Heart left ventricle (tissue), 16 donors: Measurements from ENCODE around the gene TADA3. TPM values are rescaled to one million over a fixed set of nuclear protein-coding genes. Genes with fewer than 3 reads are reported as not detected.

ENCODE experiments used
- ATAC-seq, 4 donors: fragments of 200-7000 bp; cut with Tn5 transposase; one replicate each; pipeline ENCODE4 v1.9.1; 2020 to 2022; ENCODE audit warnings: moderate library complexity in 4 of 4, mild to moderate bottlenecking in 3 of 4, moderate number of reproducible peaks in 1 of 4
- DNase-seq, 5 donors: peaks; one replicate each; pipeline ENCODE4 v3.0.0-alpha.2; 2020
- H3K27ac ChIP-seq, 12 donors: fragments of 200-600 bp; sonication (generic) in 4 of 12; one replicate each; pipeline versions ENCODE4 v1.5.0 to v1.8.0; 2016 to 2022; ENCODE audit warnings: mild to moderate bottlenecking in 2 of 12
- H3K27me3 ChIP-seq, 9 donors: fragments of 200-600 bp; sonication (generic) in 2 of 9; one replicate each; pipeline versions ENCODE4 v1.5.1 to v1.8.0; 2016 to 2022; ENCODE audit warnings: mild to moderate bottlenecking in 3 of 9
- H3K36me3 ChIP-seq, 9 donors: fragments of 200-600 bp; sonication (generic) in 2 of 9; one replicate each; pipeline versions ENCODE4 v1.5.0 to v1.8.0; 2018 to 2022; ENCODE audit warnings: mild to moderate bottlenecking in 2 of 9
- H3K4me1 ChIP-seq, 12 donors: fragments of 200-600 bp; sonication (generic) in 4 of 12; one replicate each; pipeline versions ENCODE4 v1.5.0 to v1.8.0; 2016 to 2022; ENCODE audit warnings: mild to moderate bottlenecking in 3 of 12
- H3K4me3 ChIP-seq, 12 donors: fragments of 200-600 bp; sonication (generic) in 4 of 12; one replicate each; pipeline versions ENCODE4 v1.5.0 to v1.8.0; 2017 to 2022; ENCODE audit warnings: mild to moderate bottlenecking in 9 of 12, moderate library complexity in 4 of 12
- H3K9me3 ChIP-seq, 12 donors: fragments of 200-600 bp; sonication (generic) in 4 of 12; one replicate each; pipeline versions ENCODE4 v1.5.0 to v1.8.0; 2016 to 2022; ENCODE audit warnings: mild to moderate bottlenecking in 1 of 12
- CTCF ChIP-seq, 12 donors: fragments of 200-600 bp; sonication (generic) in 4 of 12; IDR thresholded peaks; one replicate each; pipeline versions ENCODE4 v1.5.0 to v1.8.0; 2018 to 2022; ENCODE audit warnings: antibody characterized with exemption in 12 of 12, mild to moderate bottlenecking in 5 of 12
- POLR2A ChIP-seq, 2 donors: fragments of 450-650 bp; IDR thresholded peaks; one replicate each; pipeline ENCODE4 v1.6.1; 2017; ENCODE audit warnings: antibody characterized with exemption in 2 of 2, mild to moderate bottlenecking in 2 of 2, moderate library complexity in 2 of 2
- WGBS, 4 donors: extraction: QIAGEN DNeasy Blood & Tissue Kit in 2 of 4; methylation state at CpG; one replicate each; pipeline versions ENCODE4 v1.1.5 to v1.1.7; 2013 to 2018; 5-methylcytosine and 5-hydroxymethylcytosine counted together
- intact Hi-C, 10 donors: fragments of 100-400 bp; cut with DNase I; formaldehyde crosslinking; loops; one replicate each; pipeline versions ENCODE4 v1.11.1 to v1.14.2; 2022
- polyA plus RNA-seq, 2 donors: library from polyadenylated mRNA; stranded (reverse); fragments of 200-250 nt; gene quantifications; one replicate each; pipeline ENCODE4 v1.2.3, GENCODE V29; 2013
- total RNA-seq, 9 donors: library from RNA; depleted of rRNA in 2 of 9; stranded (reverse); fragments of >200 nt in 2 of 9; fragmentation: NEBNext Ultra II Directional in 3 of 9; extraction: Animal tissue kit (Norgen Biotek cat#: 25700) in 3 of 9; gene quantifications; one replicate each; pipeline versions ENCODE4 v1.1.0 to v1.2.4, GENCODE V29; 2016 to 2023
- donor health status: ischemic (EF 13 %, LVEDD 7.1; RV severe dilation, severe dysfunction).
- donor health status: healthy with polysubstance abuse.
- donor health status: DM: no; HTN: yes; CAD: no.
- donor health status: DM: no; HTN: no; CAD: no.
- donor health status: ischemic (EF 25% LVEDD 6.9; RV normal size, moderate dysfunction).
- donor health status: ischemic (EF 25% LVEDD 5.7; RV mildly dilated, moderate dysfunction).
- donor health status: healthy.
- donor health status: DM: yes; HTN: yes; CAD: no.
- donor health status: ischemic (EF 35%, LVEDD 5.7; RV mildly dilated, moderate dysfunction).
- donor health status: nonischemic (EF 11% LVEDD 7.7; RV severe dilation, severe dysfunction).
- donor health status: DM: yes; HTN: yes; CAD: no.
- donor health status: PGD.
- donor health status: ischemic (EF 29% LVEDD 5.4; RV normal size, mild dysfunction).
- donor health status: nonischemic (EF 23%, LVEDD 6.1; RV moderate dilation, normal function).

Gene TADA3
- total and polyA plus RNA-seq, 11 donors: 32.8 to 61.5 (median 45.9) TPM

- H3K36me3 ChIP-seq: peaks cover 3 to 100% (median 98%) of the 10 kb centered on the region in 9 donors
- H3K4me1 ChIP-seq: peaks cover 0 to 23% (median 7%) of the 10 kb centered on the region in 12 donors
- H3K27ac ChIP-seq: no peak overlapping the region
- intact Hi-C loops: loop anchor here in 3 of 10 donors (10.0 kb wide), 1 partner anchor 234 kb away; no protein-coding TSS in a partner anchor
- no peak for TF ChIP-seq POLR2A (IDR thresholded peaks at IDR 0.05)
- no peak for TF ChIP-seq CTCF (IDR thresholded peaks at IDR 0.05)
- 92 to 96% (median 94%) methylated on average over 12 to 15 of the region's 15 CpGs for WGBS, 4 donors
- no peak for DNase-seq
- no peaks in the 10 kb centered on the region for H3K27me3 ChIP-seq
- ATAC-seq: no peak
- H3K4me3 ChIP-seq: no peak overlapping the region
- no peaks in the 10 kb centered on the region for H3K9me3 ChIP-seq
Observed at GRCh38 chr3:9739181-9739580, 53.1 kb downstream of the TADA3 start.

GRCh38 chr3:9736831-9737230 lies 55.4 kb downstream of the TADA3 start:
- no peaks in the 10 kb centered on the region for H3K27me3 ChIP-seq
- H3K4me1 ChIP-seq: peaks cover 9 to 41% (median 26%) of the 10 kb centered on the region in 12 donors
- TF ChIP-seq POLR2A (IDR thresholded peaks at IDR 0.05) (no peak), CTCF (IDR thresholded peaks at IDR 0.05) (no peak)
- H3K4me3 ChIP-seq: no peak overlapping the region
- 30 to 63% (median 47%) methylated on average over 2 of the region's 2 CpGs for WGBS, 4 donors
- ATAC-seq (peak in 2 of 4 donors; percentile 17 to 19), DNase-seq (no peak)
- no peaks in the 10 kb centered on the region for H3K9me3 ChIP-seq
- H3K27ac ChIP-seq: no peak overlapping the region
- H3K36me3 ChIP-seq: peaks cover 3 to 81% (median 77%) of the 10 kb centered on the region in 9 donors
- intact Hi-C loops: loop anchor here in 3 of 10 donors (10.0 kb wide), 1 partner anchor 232 kb away; no protein-coding TSS in a partner anchor

GRCh38 chr3:9732740-9733115 lies 59.5 kb downstream of the TADA3 start:
- TF ChIP-seq POLR2A (IDR thresholded peaks at IDR 0.05) (no peak), CTCF (IDR thresholded peaks at IDR 0.05) (no peak)
- H3K27me3 ChIP-seq: no peaks in the 10 kb centered on the region
- H3K36me3 ChIP-seq: peaks cover 0 to 40% (median 36%) of the 10 kb centered on the region in 9 donors
- H3K4me3 ChIP-seq: peak overlapping the region; percentile 82 to 100 (median 98)
- peak overlapping the region in 6 of 12 donors; percentile 95 to 99 (median 96) for H3K27ac ChIP-seq
- ATAC-seq (no peak), DNase-seq (no peak)
- WGBS, 4 donors: 32 to 44% (median 38%) methylated on average over 6 to 7 of the region's 7 CpGs
- peaks cover 9 to 47% (median 28%) of the 10 kb centered on the region in 12 donors for H3K4me1 ChIP-seq
- intact Hi-C loops: loop anchor here in 5 of 10 donors (5.0 to 10.0 kb wide), 4 partner anchors 60 to 230 kb away; partner anchors contain the start of genes ARPC4 (in 3 of the 5) and TADA3 (in 3 of the 5)
- H3K9me3 ChIP-seq: no peaks in the 10 kb centered on the region

- H3K4me1 ChIP-seq: peaks cover 9 to 48% (median 27%) of the 10 kb centered on the region in 12 donors
- no peak for TF ChIP-seq POLR2A (IDR thresholded peaks at IDR 0.05)
- no peak for TF ChIP-seq CTCF (IDR thresholded peaks at IDR 0.05)
- H3K27me3 ChIP-seq: no peaks in the 10 kb centered on the region
- DNase-seq (peak in 2 of 5 donors; percentile 21 to 49), ATAC-seq (peak in 2 of 4 donors; percentile 0 to 3)
- H3K9me3 ChIP-seq: no peaks in the 10 kb centered on the region
- H3K4me3 ChIP-seq: peak overlapping the region; percentile 82 to 100 (median 98)
- peaks cover 0 to 35% (median 31%) of the 10 kb centered on the region in 9 donors for H3K36me3 ChIP-seq
- 1 to 2% (median 2%) methylated on average over 38 to 41 of the region's 41 CpGs for WGBS, 4 donors
- H3K27ac ChIP-seq: peak overlapping the region; percentile 91 to 100 (median 97)
- intact Hi-C loops: loop anchor here in 5 of 10 donors (5.0 to 10.0 kb wide), 4 partner anchors 60 to 230 kb away; partner anchors contain the start of genes ARPC4 (in 3 of the 5) and TADA3 (in 3 of the 5)
Observed at GRCh38 chr3:9732080-9732739, 60.1 kb downstream of the TADA3 start.
